SHP77 (cell line): ENCODE measurements around the gene CLEC4D.
"Not testable (repeated sequence)": the region's sequence is repeated elsewhere in the genome, so short reads cannot be mapped to it uniquely, and the experiment has no call there.

Source experiments
- DNase-seq, 2 experiments: peaks; one replicate each; lab custom pipeline; 2025; lab: John Stamatoyannopoulos, UW

Gene CLEC4D

DNA sequence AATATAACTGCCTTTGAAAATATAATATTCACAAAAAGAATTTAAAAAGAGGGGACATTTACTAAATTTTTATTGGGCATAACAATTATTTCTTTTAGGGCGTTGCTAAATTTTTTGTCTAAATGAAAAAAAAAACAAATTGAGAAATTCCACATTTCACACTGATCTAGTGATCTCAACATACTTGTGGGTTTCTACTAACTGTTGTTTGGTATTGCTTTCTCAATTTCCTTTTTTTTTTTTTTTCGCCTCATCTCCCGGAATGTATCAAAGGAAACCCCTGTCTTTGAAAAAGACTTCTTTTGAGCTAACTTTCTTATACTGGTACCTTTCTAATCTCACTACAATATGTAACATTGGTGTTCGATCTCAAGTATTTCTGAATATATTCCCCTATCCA, at the start of gene CLEC4D:
Gene CLEC4D (plus strand): TSS at position 248 of the 400 bp plus-strand sequence. CDS start 230 bp downstream, outside the sequence.
- no peak for DNase-seq

DNA sequence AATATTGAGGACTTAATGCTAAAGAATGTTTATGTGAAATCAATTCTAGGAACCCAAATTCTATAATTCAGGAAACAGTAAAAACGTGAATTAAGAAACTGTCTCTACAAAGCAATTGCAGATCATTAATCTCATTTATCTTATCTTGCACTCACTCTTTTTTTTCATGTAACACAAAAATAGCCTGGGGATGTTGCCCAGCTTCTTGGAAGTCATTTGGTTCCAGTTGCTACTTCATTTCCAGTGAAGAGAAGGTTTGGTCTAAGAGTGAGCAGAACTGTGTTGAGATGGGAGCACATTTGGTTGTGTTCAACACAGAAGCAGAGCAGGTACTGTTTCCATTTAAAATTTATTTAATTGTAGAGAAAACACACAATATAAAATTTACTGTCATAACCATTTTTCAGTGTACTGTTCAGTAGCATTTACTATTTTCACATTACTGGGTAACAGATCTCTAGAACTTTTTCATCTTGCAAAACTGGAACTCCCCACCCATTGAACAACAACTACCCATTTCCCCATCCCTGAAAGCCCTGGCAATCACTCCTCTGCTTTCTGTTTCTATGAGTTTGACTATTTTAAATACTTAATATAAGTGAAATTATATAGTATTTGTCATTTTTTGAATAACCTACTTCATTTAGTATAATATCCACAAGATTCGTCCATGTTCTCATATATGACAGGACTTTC, 47.9 kb upstream of the CLEC4D start:
- DNase-seq: no peak

DNA sequence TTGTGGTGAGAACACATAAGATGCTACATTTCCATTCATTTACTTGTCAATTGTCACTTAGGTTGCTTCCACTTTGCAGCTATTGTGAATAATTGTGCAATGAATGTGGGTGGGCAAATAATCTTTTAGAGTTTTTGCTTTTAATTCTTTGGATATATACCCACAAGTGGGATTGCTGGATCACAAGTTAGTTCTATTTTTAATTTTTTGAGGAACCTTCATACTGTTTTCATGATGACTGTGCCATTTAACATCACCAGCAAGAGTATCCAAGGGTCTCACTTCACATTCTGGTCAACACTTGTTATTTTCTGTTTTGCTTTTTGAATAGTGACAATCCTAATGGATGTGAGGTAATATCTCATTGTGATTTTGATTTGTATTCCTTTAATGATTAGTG, 47.1 kb upstream of the CLEC4D start:
- DNase-seq: no peak

DNA sequence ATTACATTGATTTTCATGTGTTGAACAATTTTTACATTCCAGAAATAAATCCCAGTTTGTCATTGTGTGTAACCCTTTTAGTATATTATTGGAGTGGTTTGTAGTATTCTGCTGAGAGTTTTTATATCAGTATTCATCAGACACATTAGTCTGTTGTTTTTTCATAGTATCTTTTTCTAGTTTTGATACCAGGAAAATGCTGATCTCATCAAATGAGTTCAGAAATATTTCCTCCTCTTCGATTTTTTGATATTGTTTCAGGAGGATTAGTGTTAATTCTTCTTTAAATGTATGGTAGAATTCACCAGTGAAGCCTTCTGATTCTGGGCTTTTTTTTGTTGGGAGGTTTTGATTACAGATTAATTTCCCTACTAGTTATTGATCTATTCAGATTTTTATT, 42.2 kb upstream of the CLEC4D start:
- no peak for DNase-seq

DNA sequence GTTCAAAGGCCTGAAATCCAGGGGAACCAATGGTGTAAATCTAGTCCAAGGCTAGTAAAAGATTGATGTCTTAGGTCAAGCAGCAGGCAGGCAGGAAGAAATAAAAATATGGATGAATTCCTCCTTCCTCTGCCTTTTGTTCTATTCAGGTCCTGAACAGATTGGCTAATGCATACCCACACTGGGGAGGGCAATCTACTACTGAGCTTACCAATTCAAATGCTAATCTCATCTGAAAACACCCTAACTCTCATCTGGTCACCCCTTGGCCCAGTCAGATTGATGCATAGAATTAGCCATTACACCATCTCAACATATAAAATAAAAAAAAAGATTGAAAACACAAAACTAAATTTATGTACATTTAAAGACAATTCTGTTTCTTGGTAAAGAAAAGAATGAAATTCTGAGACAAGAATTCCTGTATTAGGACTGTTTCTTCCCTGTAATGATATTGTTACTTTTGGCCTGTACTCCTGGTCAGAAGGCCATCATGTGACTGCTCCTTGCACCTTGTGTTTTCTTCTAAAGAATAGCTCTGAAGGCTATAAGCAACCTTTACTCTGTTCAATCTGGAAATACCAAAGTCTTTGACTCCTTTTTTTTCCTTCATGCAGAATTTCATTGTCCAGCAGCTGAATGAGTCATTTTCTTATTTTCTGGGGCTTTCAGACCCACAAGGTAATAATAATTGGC, 37.6 kb upstream of the CLEC4D start:
- DNase-seq: no peak

DNA sequence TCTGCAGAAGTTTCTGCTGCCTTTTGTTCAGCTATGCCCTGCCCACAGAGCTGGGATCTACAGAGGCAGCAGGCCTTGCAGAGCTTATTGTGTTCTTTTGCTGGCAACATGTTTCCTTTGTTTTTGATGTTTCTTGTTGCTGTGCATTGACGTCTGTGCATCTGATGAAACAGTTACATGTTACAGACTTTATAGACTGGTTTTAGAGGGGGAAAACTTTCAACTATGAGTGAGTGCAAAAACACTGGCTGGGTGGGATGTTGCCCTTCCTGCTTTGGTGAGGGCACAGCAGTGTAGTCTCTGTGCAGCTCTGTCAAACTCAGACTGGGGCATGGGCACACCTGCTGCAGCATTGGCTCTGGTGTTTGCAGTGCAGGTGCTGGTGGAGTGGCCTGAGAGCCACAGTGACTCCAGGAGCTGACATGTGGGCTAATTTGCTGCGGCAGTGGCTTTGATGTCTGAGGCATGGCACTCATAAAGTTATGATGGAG, 30.7 kb upstream of the CLEC4D start:
- DNase-seq: no peak

DNA sequence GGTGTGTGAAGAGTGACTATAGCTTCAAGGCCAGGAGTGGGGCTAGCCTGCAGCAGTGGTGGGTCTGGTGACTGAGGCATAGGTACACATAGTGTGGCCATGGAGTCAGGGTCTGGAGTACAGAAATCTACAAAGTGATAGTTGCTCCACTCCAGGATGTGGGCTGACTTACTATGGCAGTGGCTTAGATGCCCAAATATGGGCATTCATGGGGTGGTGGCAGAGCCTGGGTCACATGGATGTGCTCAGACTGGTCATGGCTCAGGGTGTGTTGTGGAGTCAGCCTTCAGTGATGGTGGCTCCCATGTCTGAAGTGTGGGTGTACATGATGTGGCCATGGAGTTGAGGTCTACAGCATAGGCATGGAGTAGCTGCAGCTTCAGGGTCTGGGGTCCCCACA, 30.2 kb upstream of the CLEC4D start:
- DNase-seq: no peak

DNA sequence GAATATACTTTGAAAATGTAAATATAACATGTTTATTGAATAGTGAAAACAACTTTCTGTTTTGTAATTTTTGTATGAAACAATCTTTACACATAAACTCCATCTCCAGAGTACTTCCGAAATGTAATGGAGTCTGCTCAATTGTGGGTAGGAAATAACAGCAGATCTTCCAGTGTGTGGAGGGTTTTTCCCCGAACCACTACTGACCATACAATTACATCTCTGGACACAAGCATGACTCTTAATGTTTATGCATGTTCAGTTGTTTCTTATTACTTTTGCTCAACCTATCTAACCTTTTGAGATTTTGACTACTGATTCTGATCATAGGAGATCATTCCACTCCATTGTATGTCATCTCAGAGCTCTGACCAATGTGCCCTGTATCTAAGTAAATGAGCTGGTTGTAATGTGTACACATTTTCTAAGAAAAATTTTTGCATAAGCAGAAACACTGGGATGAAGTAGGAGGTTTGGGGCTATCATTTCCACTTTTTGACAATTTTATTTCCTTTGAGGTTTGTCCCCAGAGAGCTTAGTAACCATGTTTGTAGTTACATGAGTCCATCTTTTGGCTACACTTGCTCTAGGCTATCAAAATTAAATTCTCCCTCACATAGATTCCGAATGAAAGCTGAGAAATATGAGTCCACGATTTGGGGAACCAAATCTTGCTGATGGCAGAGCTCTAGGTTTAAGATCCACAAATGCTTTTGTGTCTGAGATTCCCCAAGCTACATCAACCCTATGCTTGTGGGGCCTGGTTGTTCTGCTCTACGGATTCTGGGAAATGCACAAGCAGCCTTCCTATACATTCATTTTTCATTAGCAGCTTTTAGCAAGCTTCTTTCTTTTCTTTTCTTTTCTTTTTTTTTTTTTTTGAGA, 21.4 kb upstream of the CLEC4D start:
- no peak for DNase-seq

DNA sequence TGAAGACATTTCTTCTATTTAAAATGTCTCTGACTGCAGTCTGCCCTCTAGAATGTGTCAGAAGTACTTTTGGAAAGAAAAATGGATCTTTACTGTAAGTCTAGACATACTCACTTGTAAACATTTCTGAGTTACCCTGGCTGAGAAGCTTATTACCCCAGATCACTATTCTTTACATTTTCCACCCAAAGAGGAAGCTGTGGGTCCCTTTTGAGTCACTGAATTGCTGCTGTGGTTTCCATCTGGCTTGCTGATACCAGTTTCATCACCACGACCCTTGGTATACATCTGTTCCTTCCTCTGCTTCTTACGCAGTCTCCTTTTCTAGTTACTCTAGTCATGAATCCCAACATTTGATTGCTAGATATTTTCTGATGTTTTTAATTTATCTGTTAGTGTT, 20.2 kb upstream of the CLEC4D start:
- no peak for DNase-seq

DNA sequence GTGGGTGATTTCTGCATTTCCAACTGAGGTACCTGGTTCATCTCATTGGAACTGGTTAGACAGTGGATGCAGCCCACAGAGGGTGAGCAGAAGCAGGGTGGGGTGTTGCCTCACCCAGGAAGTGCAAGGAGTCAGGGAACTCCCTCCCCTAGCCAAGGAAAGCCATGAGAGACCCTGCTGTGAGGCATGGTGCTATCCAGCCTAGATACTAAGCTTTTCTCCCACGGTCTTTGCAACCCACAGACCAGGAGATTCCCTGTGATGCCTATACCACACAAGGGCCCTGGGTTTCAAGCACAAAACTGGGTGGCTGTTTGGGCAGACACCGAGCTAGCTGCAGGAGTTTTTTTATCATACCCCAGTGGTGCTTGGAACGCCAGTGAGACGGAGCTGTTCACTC, 17.6 kb upstream of the CLEC4D start:
- not testable (repeated sequence) for DNase-seq

DNA sequence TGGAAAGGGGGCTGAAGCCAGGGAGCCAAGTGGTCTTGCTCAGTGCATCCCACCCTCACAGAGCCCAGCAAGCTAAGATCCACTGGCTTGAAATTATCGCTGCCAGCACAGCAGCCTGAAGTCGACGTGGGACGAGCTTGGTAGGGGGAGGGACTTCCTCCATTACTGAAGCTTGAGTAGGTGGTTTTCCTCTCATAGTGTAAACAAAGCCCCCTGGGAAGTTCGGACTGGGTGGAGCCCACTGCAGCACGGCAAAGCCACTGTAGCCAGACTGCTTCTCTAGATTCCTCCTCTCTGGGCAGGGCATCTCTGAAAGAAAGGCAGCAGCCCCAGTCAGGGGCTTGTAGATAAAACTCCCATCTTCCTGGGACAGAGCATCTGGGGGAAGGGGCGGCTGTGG, 17.2 kb upstream of the CLEC4D start:
- DNase-seq: not testable (repeated sequence)

DNA sequence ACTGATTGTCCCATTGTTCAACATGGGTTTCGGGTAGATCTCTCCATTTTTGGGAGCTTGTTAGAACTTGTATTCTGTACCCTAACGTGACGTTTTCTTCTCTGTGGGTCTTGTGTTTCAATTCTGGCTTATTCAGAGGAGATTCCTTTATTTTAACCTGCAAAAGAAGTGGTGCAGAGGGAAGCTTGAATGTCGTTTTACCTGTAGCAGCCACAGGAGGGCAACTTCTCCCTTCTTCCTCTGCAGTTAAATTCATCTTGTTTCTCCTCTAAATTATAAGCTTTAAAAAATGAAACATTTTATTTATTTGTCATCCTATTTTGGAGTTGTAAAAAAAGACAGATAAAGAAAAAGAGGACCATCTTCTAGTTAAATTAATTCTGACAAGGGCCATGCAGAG, 13.7 kb upstream of the CLEC4D start:
- DNase-seq: no peak

DNA sequence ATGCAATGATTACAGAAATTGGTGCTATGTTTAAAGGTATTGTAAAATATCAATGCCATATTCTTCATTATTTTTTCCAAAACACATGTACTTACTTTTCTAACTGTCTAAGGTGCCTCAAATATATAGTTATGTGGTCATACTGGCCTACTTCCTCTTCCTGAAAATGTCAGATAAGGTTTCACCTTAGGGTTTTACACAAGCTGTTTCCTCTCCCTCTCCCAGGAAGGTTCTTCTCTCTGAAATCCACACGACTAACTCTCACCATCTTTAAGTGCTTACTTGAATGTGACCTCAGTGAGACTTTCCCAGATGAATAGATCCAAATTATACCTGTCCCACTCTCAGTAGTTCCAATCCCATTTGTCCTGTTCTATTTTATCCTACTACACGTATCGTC, 11.6 kb upstream of the CLEC4D start:
- DNase-seq: no peak

DNA sequence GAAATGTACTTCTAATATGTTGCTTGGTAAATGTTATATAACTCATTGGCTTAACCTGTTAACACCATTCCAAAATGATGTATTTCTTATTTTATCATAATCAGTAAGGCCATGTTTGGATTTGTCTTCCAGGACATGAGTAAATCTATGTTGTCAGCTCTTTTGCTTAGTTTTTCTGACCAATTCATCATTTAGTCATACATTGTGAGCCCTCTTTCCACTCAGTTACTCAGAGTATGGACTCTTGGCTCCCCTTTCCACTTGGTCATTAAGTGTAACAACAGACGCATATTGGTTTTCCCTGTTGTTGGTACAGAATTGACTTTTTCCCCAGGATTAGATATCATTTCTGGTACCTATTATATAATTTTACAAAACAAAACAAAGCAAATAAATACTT, 9.0 kb upstream of the CLEC4D start:
- DNase-seq: no peak

DNA sequence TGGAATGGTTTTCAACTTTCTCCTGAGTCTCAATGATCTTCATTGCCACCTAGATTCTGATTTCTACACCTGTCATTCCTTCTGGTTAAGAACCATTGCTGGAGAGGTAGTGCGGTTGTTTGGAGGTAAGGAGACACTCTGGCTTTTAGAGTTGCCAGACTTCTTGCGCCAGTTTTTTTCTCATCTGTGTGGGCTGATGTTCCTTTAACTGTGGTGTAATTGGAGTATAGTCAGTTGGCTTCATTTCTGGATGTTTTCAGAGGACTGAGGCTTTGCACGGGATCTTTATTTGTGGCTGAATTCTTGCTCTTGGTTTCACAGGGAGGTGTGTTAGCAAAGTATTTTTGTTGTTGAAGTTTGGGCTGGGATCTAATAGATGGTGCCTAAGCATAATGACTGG, 5.7 kb upstream of the CLEC4D start:
- no peak for DNase-seq

DNA sequence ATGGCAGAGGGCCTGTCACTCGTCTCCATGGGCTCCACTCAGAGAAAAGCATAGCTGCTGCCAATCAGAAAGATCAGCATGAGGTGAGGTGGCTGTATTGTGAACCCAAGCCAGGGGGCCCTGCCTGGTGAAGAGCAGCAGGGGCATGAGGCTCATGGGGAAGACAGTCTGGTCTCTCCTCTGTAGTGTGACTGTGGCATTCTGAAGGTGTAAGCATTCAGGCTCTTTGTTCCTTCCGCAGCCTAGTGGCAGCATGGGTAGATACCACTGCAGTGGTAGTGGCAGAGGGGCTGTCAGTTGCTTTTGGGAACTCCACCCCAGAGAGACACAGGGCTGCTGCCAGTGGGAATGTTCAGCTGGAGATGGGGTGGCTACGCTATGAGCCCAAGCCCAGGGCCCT, 5.1 kb upstream of the CLEC4D start:
- DNase-seq: no peak

DNA sequence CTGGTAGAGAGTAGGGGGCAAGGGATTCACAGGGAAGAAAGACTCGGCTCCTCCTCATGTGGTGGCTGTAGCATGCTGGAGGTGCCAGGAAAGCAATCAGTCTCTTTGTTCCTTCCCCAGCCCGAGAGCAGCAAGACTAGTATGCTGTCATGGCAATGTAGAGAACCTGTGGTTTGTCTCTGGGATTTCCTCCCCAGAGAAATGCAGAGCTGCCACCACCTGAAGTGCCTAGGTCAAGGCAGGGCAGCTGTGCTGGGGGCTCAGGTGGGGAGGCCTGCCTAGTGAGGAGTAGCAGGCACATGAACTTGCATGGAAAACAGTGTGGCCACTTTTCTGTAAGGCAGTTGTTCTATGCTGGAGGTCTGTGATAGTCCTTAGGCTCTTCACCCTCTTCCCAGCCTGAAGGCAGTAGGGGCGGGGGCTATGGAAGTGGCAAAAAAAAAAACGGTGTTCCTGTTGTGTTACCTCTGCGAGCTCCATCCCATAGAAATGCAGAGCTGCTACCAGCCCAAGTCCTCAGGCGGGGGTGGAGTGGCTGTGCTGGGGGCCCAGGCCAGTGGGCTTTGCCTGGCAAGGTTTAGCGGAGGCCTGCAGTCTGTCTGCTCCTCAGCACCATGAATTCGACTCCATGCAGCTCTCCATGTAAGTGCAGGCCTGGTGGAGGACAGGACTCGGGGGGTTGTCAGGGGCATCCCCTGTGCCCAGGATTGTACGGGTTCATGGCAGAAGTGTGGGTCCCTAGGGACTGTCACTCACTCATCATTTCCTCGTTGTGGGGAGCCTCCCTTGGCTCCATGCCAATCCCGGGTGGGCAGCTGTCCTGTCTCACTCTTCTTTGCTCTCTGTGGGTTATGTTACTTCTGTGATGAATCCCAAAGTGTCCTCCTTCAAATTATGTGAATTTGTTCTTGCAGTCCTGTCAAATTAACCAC, 4.1 kb upstream of the CLEC4D start:
- no peak for DNase-seq

DNA sequence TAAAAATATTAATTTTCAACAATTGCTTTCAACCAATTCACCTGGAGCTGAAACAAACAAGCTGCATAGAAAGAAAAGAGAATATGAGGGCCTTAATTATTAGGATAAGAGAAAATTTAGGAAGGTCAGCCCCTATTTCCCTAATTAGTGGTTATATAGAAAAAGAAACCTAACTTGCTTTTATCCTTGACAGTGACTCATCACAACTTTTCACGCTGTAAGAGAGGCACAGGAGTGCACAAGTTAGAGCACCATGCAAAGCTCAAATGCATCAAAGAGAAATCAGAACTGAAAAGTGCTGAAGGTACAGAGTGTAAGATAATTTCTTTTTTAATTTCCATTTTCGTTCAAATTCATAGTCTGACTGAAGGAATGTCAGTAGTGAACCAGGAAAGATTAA, 4.7 kb downstream of the CLEC4D start:
- no peak for DNase-seq

DNA sequence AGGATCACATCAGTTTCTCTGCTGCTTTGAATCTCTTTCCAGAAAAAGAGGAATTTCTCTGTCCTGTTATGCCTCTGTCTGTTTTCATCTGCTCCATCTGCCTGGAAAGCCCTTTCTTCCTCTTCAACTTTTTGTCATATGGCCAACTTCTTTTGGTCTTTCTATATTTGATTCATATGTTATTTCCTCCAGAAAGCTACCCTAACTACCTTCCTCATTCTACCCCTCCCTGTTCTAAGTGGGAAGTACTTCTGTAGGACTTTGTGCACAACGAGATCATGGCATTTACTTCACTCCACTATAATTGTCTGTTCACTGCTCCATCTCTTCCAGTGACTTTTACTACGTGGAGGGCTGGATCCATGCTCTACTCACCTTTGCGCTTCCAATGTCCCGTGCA, 5.9 kb downstream of the CLEC4D start:
- DNase-seq: no peak

DNA sequence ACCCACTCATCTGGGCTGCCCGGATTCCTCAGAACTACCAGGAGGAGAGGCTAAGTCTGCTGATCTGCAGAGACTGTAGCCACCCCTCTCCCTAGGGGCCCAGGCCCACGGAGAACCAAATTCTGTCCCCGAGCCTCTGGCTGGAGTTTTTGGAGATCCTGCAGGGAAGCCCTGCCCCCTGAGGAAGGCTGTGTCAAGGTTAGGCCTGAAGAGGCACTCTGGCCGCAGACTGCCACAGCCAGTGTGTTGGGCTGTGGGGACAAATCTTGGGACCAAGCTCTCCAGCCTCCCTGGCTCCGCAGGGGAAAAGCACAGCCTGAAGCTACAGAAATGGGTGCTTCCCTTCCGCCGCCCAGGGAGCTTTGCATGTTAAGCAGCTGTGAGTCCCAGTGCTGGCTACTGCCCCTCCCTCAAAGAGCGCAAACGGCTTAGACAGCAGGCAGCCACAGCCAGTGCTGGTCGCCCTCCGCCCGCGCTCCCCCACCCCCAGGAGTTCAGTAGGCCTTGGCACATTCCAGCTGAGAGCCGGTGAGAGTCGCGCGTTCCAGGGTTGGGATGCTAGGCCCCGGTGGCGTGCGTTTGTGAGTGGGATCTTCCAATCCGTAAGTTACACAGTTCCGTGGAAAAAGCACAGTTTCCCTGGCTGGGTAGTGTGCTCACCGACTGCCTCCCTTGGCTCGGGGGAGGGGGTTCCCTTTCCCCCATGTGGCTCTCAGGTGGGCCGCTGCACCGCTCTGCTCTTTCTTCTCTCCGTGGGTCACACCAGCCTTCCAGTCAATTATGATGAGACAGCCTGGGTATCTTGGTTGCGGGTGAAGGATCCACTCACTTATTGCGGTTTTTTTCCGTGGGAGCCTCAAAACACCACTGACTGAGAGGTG, 14.2 kb downstream of the CLEC4D start:
- DNase-seq: no peak

DNA sequence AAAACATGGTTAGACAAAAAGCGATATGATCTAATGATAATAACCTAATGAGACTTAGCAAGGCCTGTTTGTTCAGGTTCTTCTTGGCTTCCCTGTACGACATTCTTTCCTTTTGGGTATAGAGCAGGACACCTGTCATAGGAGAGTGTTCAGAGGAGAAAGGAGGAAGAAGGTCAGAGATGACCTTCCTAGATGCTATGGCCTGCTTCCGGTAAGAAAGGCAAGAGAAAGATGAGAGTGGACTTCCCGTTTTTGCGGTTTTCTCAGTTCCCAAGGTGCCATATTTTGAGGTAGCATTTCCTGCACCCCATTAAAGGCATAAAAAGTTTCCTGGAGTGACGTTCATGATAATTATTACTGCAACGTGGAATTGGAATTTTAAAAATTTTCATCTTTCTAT, 18.7 kb downstream of the CLEC4D start:
- no peak for DNase-seq
